NCI-H774 (cell line): Measurements from ENCODE around the gene PTPRS.
"Not testable (repeated sequence)": the region's sequence is repeated elsewhere in the genome, so short reads cannot be mapped to it uniquely, and the experiment has no call there.

ENCODE experiments used
- DNase-seq: peaks from one replicate; lab custom pipeline; 2025; lab: John Stamatoyannopoulos, UW

Gene PTPRS

GRCh38 chr19:5340637-5341447 is at the start of gene PTPRS:
PTPRS (minus strand) TSS chr19:5340812; CDS start chr19:5286140, 54,672 bp downstream.
- DNase-seq, result no peak

GRCh38 chr19:5389353-5389752 is 48.7 kb upstream of the PTPRS start:
- no peak for DNase-seq

- DNase-seq, result no peak
Observed at GRCh38 chr19:5387472-5387871, 46.9 kb upstream of the PTPRS start.

GRCh38 chr19:5386841-5387240 is 46.2 kb upstream of the PTPRS start:
- no peak for DNase-seq

- not testable (repeated sequence) for DNase-seq
Observed at GRCh38 chr19:5381197-5381596, 40.6 kb upstream of the PTPRS start.

GRCh38 chr19:5380215-5380919 is 39.8 kb upstream of the PTPRS start:
- DNase-seq, result no peak

- DNase-seq, result no peak
Observed at GRCh38 chr19:5376928-5377327, 36.3 kb upstream of the PTPRS start.

- DNase-seq, result no peak
Observed at GRCh38 chr19:5372572-5373200, 32.1 kb upstream of the PTPRS start.

- DNase-seq, result no peak
Observed at GRCh38 chr19:5369962-5370367, 29.4 kb upstream of the PTPRS start.

GRCh38 chr19:5369304-5369703 is 28.7 kb upstream of the PTPRS start:
- DNase-seq, result no peak

- DNase-seq, result no peak
Observed at GRCh38 chr19:5367530-5368133, 27.0 kb upstream of the PTPRS start.

GRCh38 chr19:5365905-5366304 is 25.3 kb upstream of the PTPRS start:
- no peak for DNase-seq

- DNase-seq, result no peak
Observed at GRCh38 chr19:5364674-5365073, 24.1 kb upstream of the PTPRS start.

GRCh38 chr19:5361839-5362238 is 21.2 kb upstream of the PTPRS start:
- DNase-seq, result not testable (repeated sequence)

GRCh38 chr19:5361407-5361806 is 20.8 kb upstream of the PTPRS start:
- DNase-seq, result no peak

- no peak for DNase-seq
Observed at GRCh38 chr19:5360003-5360780, 19.6 kb upstream of the PTPRS start.

- no peak for DNase-seq
Observed at GRCh38 chr19:5358173-5358800, 17.7 kb upstream of the PTPRS start.

- no peak for DNase-seq
Observed at GRCh38 chr19:5357584-5357983, 17.0 kb upstream of the PTPRS start.

- no peak for DNase-seq
Observed at GRCh38 chr19:5356918-5357317, 16.3 kb upstream of the PTPRS start.

- no peak for DNase-seq
Observed at GRCh38 chr19:5356428-5356827, 15.8 kb upstream of the PTPRS start.

GRCh38 chr19:5355693-5356092 is 15.1 kb upstream of the PTPRS start:
- DNase-seq, result no peak
